Inflammatory macrophage (primary cell): Measurements from ENCODE around the gene NEGR1.

Source experiments
- DNase-seq, 2 donors: peaks; one replicate each; pipeline ENCODE4 v3.0.0-alpha.2; 2020 to 2022

The NEGR1 gene

GRCh38 chr1:71676979-71677925 lies 605.1 kb downstream of the NEGR1 start:
- no peak for DNase-seq

- DNase-seq, result no peak
Measured at GRCh38 chr1:71668065-71668464, 614.3 kb downstream of the NEGR1 start.

GRCh38 chr1:71667216-71667615 lies 615.1 kb downstream of the NEGR1 start:
- peak; percentile 6 to 57 for DNase-seq

- no peak for DNase-seq
Measured at GRCh38 chr1:71666609-71667008, 615.7 kb downstream of the NEGR1 start.

- no peak for DNase-seq
Measured at GRCh38 chr1:71660411-71660810, 621.9 kb downstream of the NEGR1 start.

- DNase-seq, result no peak
Measured at GRCh38 chr1:71657891-71658679, 624.3 kb downstream of the NEGR1 start.

GRCh38 chr1:71656902-71657301 lies 625.4 kb downstream of the NEGR1 start:
- no peak for DNase-seq

- no peak for DNase-seq
Measured at GRCh38 chr1:71655604-71656003, 626.7 kb downstream of the NEGR1 start.

GRCh38 chr1:71653952-71654351 lies 628.4 kb downstream of the NEGR1 start:
- no peak for DNase-seq

- DNase-seq, result no peak
Measured at GRCh38 chr1:71651214-71651613, 631.1 kb downstream of the NEGR1 start.

GRCh38 chr1:71650119-71650518 lies 632.2 kb downstream of the NEGR1 start:
- DNase-seq, result no peak

- DNase-seq, result no peak
Measured at GRCh38 chr1:71649608-71650007, 632.7 kb downstream of the NEGR1 start.

- no peak for DNase-seq
Measured at GRCh38 chr1:71647513-71648300, 634.6 kb downstream of the NEGR1 start.

GRCh38 chr1:71645015-71645414 lies 637.3 kb downstream of the NEGR1 start:
- DNase-seq, result no peak

GRCh38 chr1:71641903-71642302 lies 640.4 kb downstream of the NEGR1 start:
- no peak for DNase-seq

GRCh38 chr1:71640998-71641397 lies 641.3 kb downstream of the NEGR1 start:
- no peak for DNase-seq

GRCh38 chr1:71640116-71640515 lies 642.2 kb downstream of the NEGR1 start:
- DNase-seq, result no peak

GRCh38 chr1:71638081-71638766 lies 644.1 kb downstream of the NEGR1 start:
- DNase-seq, result no peak

GRCh38 chr1:71635568-71635967 lies 646.8 kb downstream of the NEGR1 start:
- no peak for DNase-seq

- DNase-seq, result no peak
Measured at GRCh38 chr1:71634159-71634558, 648.2 kb downstream of the NEGR1 start.

GRCh38 chr1:71630073-71630472 lies 652.3 kb downstream of the NEGR1 start:
- DNase-seq, result no peak

- DNase-seq, result no peak
Measured at GRCh38 chr1:71625004-71625403, 657.3 kb downstream of the NEGR1 start.
